Large intestine (tissue), 12 donors: ENCODE measurements around the gene MSH6. TPM values are rescaled to one million over a fixed set of nuclear protein-coding genes. Genes with fewer than 3 reads are reported as not detected.

Experiments
- DNase-seq, 2 donors: peaks; one replicate each; pipeline versions ENCODE4 v3.0.0 to v3.0.0-alpha.2; 2013
- H3K27ac ChIP-seq: one replicate; pipeline ENCODE4 v1.5.1; 2013; ENCODE audit warnings: low read length
- H3K27me3 ChIP-seq: 2 replicates; pipeline ENCODE4 v1.6.1; 2013; ENCODE audit warnings: low read length; ENCODE audit not compliant: control insufficient read depth, insufficient read depth
- H3K36me3 ChIP-seq: 2 replicates; pipeline ENCODE4 v1.6.1; 2013; ENCODE audit warnings: low read length; ENCODE audit not compliant: control insufficient read depth, insufficient read depth
- H3K4me1 ChIP-seq: one replicate; pipeline ENCODE4 v1.6.1; 2013; ENCODE audit warnings: low read length; ENCODE audit not compliant: control insufficient read depth, insufficient read depth
- H3K4me3 ChIP-seq: one replicate; pipeline ENCODE4 v1.5.1; 2013; ENCODE audit warnings: low read length
- H3K9me3 ChIP-seq: one replicate; pipeline ENCODE4 v1.6.1; 2013; ENCODE audit warnings: mild to moderate bottlenecking, low read depth, low read length, moderate library complexity; ENCODE audit not compliant: control insufficient read depth
- WGBS: methylation state at CpG from one replicate; pipeline ENCODE4 v1.1.5; 2013; ENCODE audit warnings: low lambda C conversion rate; ENCODE audit not compliant: insufficient coverage; 5-methylcytosine and 5-hydroxymethylcytosine counted together
- long read RNA-seq, 11 donors: transcript quantifications; one replicate each; lab custom pipeline, GENCODE V29; 2026
- polyA plus RNA-seq: library from polyadenylated mRNA; unstranded; fragments of 120-200 nt; gene quantifications from one replicate; pipeline ENCODE4 v1.2.1, GENCODE V29; 2013

Gene MSH6
- polyA plus RNA-seq: 46.7 TPM
- long read RNA-seq, donor 1, full-length matches to known transcripts: 2 of 2 reads
- long read RNA-seq, donor 1, partial matches to known transcripts: 0 of 2 reads
- long read RNA-seq, donor 1, other reads (novel, unspliced or antisense): 0 of 2 reads
- long read RNA-seq, donor 2, full-length matches to known transcripts: 3 of 20 reads
- long read RNA-seq, donor 2, partial matches to known transcripts: 17 of 20 reads
- long read RNA-seq, donor 2, other reads (novel, unspliced or antisense): 0 of 20 reads
- long read RNA-seq, donor 3: 0 reads
- long read RNA-seq, donor 4: 0 reads
- long read RNA-seq, donor 5, full-length matches to known transcripts: 1 of 7 reads
- long read RNA-seq, donor 5, partial matches to known transcripts: 6 of 7 reads
- long read RNA-seq, donor 5, other reads (novel, unspliced or antisense): 0 of 7 reads
- long read RNA-seq, donor 6, full-length matches to known transcripts: 5 of 34 reads
- long read RNA-seq, donor 6, partial matches to known transcripts: 29 of 34 reads
- long read RNA-seq, donor 6, other reads (novel, unspliced or antisense): 0 of 34 reads
- long read RNA-seq, donor 7, full-length matches to known transcripts: 5 of 11 reads
- long read RNA-seq, donor 7, partial matches to known transcripts: 6 of 11 reads
- long read RNA-seq, donor 7, other reads (novel, unspliced or antisense): 0 of 11 reads
- long read RNA-seq, donor 8, full-length matches to known transcripts: 1 of 47 reads
- long read RNA-seq, donor 8, partial matches to known transcripts: 46 of 47 reads
- long read RNA-seq, donor 8, other reads (novel, unspliced or antisense): 0 of 47 reads
- long read RNA-seq, donor 9, full-length matches to known transcripts: 5 of 28 reads
- long read RNA-seq, donor 9, partial matches to known transcripts: 23 of 28 reads
- long read RNA-seq, donor 9, other reads (novel, unspliced or antisense): 0 of 28 reads
- long read RNA-seq, donor 10, full-length matches to known transcripts: 5 of 36 reads
- long read RNA-seq, donor 10, partial matches to known transcripts: 31 of 36 reads
- long read RNA-seq, donor 10, other reads (novel, unspliced or antisense): 0 of 36 reads
- long read RNA-seq, donor 11, full-length matches to known transcripts: 2 of 14 reads
- long read RNA-seq, donor 11, partial matches to known transcripts: 12 of 14 reads
- long read RNA-seq, donor 11, other reads (novel, unspliced or antisense): 0 of 14 reads

GRCh38 chr2:47782671-47783485 is at the start of gene MSH6:
MSH6 (plus strand) TSS chr2:47783145; CDS start chr2:47783234, 89 bp downstream.
- no peaks in the 10 kb centered on the region for H3K9me3 ChIP-seq
- peak; percentile 89 to 96 for DNase-seq
- H3K27me3 ChIP-seq: no peaks in the 10 kb centered on the region
- H3K27ac ChIP-seq: peak within 1 kb of the TSS; percentile 96
- H3K4me3 ChIP-seq: peak within 1 kb of the TSS; percentile 84
- H3K4me1 ChIP-seq: peaks cover 7% of the 10 kb centered on the region
- no CpG with 5 or more reads among the region's 98 CpGs for WGBS
- H3K36me3 ChIP-seq: peaks cover 3% of the 10 kb centered on the region

- 100% methylated on average over 2 of the region's 4 CpGs for WGBS
- Histone ChIP-seq H3K4me1 (no peaks in the 10 kb centered on the region), H3K36me3 (no peaks in the 10 kb centered on the region), H3K9me3 (no peaks in the 10 kb centered on the region), H3K4me3 (no peak overlapping the region), H3K27ac (no peak overlapping the region), H3K27me3 (no peaks in the 10 kb centered on the region)
- DNase-seq: no peak
These were observed 47.6 kb upstream of the MSH6 start for GRCh38 chr2:47735136-47735869.

DNA sequence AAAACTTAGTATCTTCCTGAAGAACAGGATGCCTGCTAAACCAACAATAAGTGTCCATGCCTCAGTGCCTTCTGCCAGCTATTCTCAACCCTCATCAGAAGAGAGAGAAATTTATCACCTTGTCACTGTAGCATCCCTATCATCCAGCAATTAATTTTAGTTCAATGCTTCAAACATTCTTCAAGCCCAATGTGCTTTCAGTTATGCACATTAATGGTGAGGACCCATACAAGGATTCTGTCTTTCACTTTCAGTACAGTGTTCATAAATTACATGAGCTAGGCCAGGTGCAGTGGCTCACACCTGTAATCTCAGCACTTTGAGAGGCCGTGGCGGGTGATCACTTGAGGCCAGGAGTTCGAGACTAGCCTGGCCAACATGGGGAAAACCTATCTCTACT is 47.0 kb upstream of the MSH6 start:
- WGBS: no CpG with 5 or more reads among the region's 3 CpGs
- no peak for DNase-seq
- H3K4me3 ChIP-seq: no peak overlapping the region

GRCh38 chr2:47737191-47737975 is 45.6 kb upstream of the MSH6 start:
- no peak for DNase-seq
- Histone ChIP-seq H3K27me3 (no peaks in the 10 kb centered on the region), H3K36me3 (no peaks in the 10 kb centered on the region), H3K4me1 (no peaks in the 10 kb centered on the region), H3K4me3 (no peak overlapping the region), H3K27ac (no peak overlapping the region), H3K9me3 (no peaks in the 10 kb centered on the region)
- WGBS: no CpG with 5 or more reads among the region's 3 CpGs

More for the DNA sequence above, 47.0 kb upstream of the MSH6 start:
- Histone ChIP-seq H3K9me3 (no peaks in the 10 kb centered on the region), H3K27ac (no peak overlapping the region), H3K27me3 (no peaks in the 10 kb centered on the region), H3K4me1 (no peaks in the 10 kb centered on the region), H3K36me3 (no peaks in the 10 kb centered on the region)

DNA sequence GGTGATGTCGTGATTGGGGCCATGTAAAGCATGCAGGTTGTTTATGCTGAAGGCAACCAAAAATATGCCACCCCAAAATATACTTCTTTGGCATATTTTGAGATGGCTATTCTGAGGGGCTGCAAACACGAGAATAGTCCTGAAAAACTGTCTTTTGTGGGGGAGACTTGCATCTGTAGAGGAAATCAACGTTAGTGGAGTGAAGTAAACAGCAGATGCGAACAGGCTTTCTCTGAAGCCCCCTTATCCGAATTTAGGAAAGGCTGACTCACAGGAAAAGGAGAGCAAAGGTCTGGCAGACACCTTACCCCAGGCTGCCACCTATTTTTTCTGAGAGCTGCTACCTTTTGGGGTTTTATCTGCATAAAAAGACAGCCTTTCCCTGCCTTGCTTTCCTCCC is 44.6 kb upstream of the MSH6 start:
- 70% methylated on average over 2 of the region's 5 CpGs for WGBS
- Histone ChIP-seq H3K27me3 (no peaks in the 10 kb centered on the region), H3K4me3 (no peak overlapping the region), H3K4me1 (no peaks in the 10 kb centered on the region), H3K36me3 (no peaks in the 10 kb centered on the region), H3K9me3 (no peaks in the 10 kb centered on the region), H3K27ac (no peak overlapping the region)
- no peak for DNase-seq

DNA sequence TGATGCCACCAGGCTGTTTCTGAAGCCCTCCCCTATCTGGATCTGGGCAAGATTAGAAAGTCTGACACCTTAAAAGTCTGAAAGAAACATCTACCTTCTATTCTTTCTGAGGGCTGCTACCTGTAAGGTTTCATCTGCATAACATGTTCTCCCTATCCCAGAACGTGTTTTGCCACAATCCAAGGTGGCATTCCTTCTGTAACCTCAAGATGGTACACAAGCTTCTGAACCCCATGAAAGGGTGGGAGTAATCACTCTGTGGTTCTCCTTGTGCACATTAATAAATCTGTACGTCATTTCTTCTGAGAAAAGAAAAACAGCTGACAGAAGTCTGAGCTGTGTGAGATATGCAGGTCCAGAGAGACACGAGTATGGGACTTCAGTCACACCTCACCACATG is 41.8 kb upstream of the MSH6 start:
- Histone ChIP-seq H3K27ac (no peak overlapping the region), H3K4me1 (no peaks in the 10 kb centered on the region), H3K4me3 (no peak overlapping the region), H3K36me3 (no peaks in the 10 kb centered on the region), H3K9me3 (no peaks in the 10 kb centered on the region), H3K27me3 (no peaks in the 10 kb centered on the region)
- WGBS: no CpG with 5 or more reads among the region's 3 CpGs
- no peak for DNase-seq

DNA sequence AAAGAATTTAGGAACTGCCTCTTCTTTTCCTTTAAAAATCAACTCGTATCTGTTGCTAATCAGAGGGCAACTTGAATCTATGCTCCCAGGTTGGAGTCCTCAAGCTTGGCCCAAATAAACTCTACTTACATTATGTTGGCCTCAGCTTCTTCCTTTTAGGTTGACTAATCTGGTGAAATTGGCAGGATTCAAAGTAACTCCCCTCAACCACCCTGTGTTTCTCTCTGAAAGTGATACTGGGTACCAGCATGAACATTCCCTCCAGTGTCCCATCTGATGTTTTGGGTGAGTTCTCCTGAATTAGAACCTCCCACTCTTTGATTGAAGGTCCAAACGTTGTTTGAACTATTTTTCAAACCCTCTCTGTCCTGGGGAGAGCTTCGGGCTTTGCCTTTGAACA is 41.3 kb upstream of the MSH6 start:
- Histone ChIP-seq H3K36me3 (no peaks in the 10 kb centered on the region), H3K9me3 (no peaks in the 10 kb centered on the region), H3K4me3 (no peak overlapping the region), H3K4me1 (no peaks in the 10 kb centered on the region), H3K27me3 (no peaks in the 10 kb centered on the region), H3K27ac (no peak overlapping the region)
- 80% methylated on average over 1 of the region's 3 CpGs for WGBS
- no peak for DNase-seq

- no peak overlapping the region for H3K4me3 ChIP-seq
- peaks cover 4% of the 10 kb centered on the region for H3K9me3 ChIP-seq
- no peak for DNase-seq
- no peaks in the 10 kb centered on the region for H3K4me1 ChIP-seq
- 90% methylated on average over 1 of the region's 2 CpGs for WGBS
- no peaks in the 10 kb centered on the region for H3K36me3 ChIP-seq
- H3K27ac ChIP-seq: no peak overlapping the region
- H3K27me3 ChIP-seq: no peaks in the 10 kb centered on the region
These were observed 38.9 kb upstream of the MSH6 start for GRCh38 chr2:47744074-47744473.

GRCh38 chr2:47747878-47748277 is 35.1 kb upstream of the MSH6 start:
- Histone ChIP-seq H3K4me1 (no peaks in the 10 kb centered on the region), H3K36me3 (no peaks in the 10 kb centered on the region), H3K27ac (no peak overlapping the region), H3K4me3 (no peak overlapping the region), H3K9me3 (peaks cover 4% of the 10 kb centered on the region), H3K27me3 (no peaks in the 10 kb centered on the region)
- no peak for DNase-seq
- WGBS: 100% methylated on average over 2 of the region's 4 CpGs
